Activated B cell treated with CpG ODN at 0.5 μM for 24 hours (primary cell): Measurements from ENCODE around the gene WASF3. TPM values are rescaled to one million over a fixed set of nuclear protein-coding genes. Genes with fewer than 3 reads are reported as not detected.

Source experiments
- ATAC-seq: fragments of 200-7000 bp; cut with Tn5 transposase; one replicate; pipeline ENCODE4 v1.10.0; 2021; ENCODE audit warnings: low read depth, mild to moderate bottlenecking, moderate library complexity
- CTCF ChIA-PET: fragments of 350-600 bp; sonication (Branson Sonifier 250); formaldehyde crosslinking; loops from one replicate; lab custom pipeline; 2021; ENCODE audit warnings: antibody characterized with exemption; lab: Charles Lee
- POLR2A ChIA-PET: fragments of 350-600 bp; sonication (Branson Sonifier 250); formaldehyde crosslinking; loops from one replicate; lab custom pipeline; 2021; ENCODE audit warnings: antibody characterized with exemption; lab: Charles Lee
- DNase-seq: peaks from one replicate; pipeline ENCODE4 v3.0.0; 2022
- H3K27ac Mint-ChIP-seq: one replicate; pipeline ENCODE4 v1.8.0; 2020; ENCODE audit warnings: mixed read lengths
- H3K27me3 Mint-ChIP-seq: one replicate; pipeline ENCODE4 v1.8.0; 2021; ENCODE audit warnings: mixed read lengths
- H3K36me3 Mint-ChIP-seq: one replicate; pipeline ENCODE4 v1.8.0; 2021; ENCODE audit warnings: low read depth, mixed read lengths
- H3K4me1 Mint-ChIP-seq: one replicate; pipeline ENCODE4 v1.8.0; 2021; ENCODE audit warnings: mixed read lengths
- H3K4me3 Mint-ChIP-seq: one replicate; pipeline ENCODE4 v1.8.0; 2020; ENCODE audit warnings: mild to moderate bottlenecking, mixed read lengths
- H3K9me3 Mint-ChIP-seq: one replicate; pipeline ENCODE4 v1.8.0; 2020; ENCODE audit warnings: mixed read lengths
- intact Hi-C: fragments of 100-400 bp; cut with micrococcal nuclease; formaldehyde crosslinking; loops from one replicate; pipeline ENCODE4 v1.15.1; 2024
- total RNA-seq: library from RNA; stranded (reverse); gene quantifications from 2 replicates; pipeline ENCODE4 v1.2.3, GENCODE V29; 2022
- TF ChIP-seq, protein P1 (sequence below): fragments of 200-600 bp; IDR thresholded peaks from one replicate; pipeline ENCODE4 v1.8.0; 2022; ENCODE audit warnings: antibody characterized with exemption, mild to moderate bottlenecking

Gene WASF3
- total RNA-seq, 1 donor from 2014 or later = 0.35 TPM

DNA sequence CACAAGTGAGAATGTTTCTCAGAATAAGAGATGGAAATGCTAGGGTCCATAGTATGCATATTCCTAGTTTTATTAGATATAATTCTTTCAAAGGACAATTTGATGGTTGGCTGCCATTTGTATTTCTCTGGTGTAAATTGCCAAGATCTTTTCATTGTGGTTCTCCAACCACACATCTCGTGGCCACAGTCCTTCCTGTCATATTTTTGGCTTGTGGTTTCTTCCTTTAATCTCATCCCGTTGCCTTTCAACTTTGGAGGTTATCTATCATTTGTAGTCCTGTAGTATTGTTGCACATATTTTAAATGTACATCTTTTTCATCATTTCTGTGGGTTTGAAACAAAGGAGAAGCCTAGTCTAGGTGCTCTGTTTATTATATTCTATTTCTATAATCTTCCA, 61.2 kb downstream of the WASF3 start:
- intact Hi-C loops = no loop called here
- TF ChIP-seq, protein P1, sequence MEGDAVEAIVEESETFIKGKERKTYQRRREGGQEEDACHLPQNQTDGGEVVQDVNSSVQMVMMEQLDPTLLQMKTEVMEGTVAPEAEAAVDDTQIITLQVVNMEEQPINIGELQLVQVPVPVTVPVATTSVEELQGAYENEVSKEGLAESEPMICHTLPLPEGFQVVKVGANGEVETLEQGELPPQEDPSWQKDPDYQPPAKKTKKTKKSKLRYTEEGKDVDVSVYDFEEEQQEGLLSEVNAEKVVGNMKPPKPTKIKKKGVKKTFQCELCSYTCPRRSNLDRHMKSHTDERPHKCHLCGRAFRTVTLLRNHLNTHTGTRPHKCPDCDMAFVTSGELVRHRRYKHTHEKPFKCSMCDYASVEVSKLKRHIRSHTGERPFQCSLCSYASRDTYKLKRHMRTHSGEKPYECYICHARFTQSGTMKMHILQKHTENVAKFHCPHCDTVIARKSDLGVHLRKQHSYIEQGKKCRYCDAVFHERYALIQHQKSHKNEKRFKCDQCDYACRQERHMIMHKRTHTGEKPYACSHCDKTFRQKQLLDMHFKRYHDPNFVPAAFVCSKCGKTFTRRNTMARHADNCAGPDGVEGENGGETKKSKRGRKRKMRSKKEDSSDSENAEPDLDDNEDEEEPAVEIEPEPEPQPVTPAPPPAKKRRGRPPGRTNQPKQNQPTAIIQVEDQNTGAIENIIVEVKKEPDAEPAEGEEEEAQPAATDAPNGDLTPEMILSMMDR = no peak
- no peak for DNase-seq
- Mint-ChIP-seq H3K4me3 (no peak overlapping the region), H3K4me1 (no peaks in the 10 kb centered on the region), H3K36me3 (no peaks in the 10 kb centered on the region), H3K27ac (no peak overlapping the region), H3K9me3 (peaks cover 3% of the 10 kb centered on the region), H3K27me3 (peaks cover 11% of the 10 kb centered on the region)
- POLR2A ChIA-PET = no interaction called here
- CTCF ChIA-PET = no interaction called here
- ATAC-seq = no peak

DNA sequence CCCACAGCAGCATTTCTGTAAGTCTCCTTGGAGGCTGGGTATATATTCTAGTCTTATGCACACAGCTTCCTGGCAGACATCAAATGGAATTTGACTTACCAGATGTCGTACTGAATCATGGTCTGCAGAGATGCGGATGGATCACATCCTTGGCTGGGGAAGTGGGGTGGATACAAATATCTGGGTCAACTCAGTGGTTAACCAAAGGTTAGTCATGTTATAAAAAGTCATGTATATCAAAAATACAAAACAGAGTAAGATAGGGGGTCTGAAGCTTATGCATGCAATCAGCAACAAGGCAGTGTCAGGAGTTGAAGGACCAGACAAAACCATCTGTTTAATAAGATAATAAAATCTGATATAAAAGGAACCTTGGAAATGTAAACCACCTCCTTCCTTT, 61.9 kb downstream of the WASF3 start:
- no peak for ATAC-seq
- TF ChIP-seq, protein P1 = no peak
- intact Hi-C loops = no loop called here
- H3K9me3 Mint-ChIP-seq = peaks cover 10% of the 10 kb centered on the region
- DNase-seq = no peak
- ChIA-PET POLR2A (no interaction called here), CTCF (no interaction called here)
- no peaks in the 10 kb centered on the region for H3K4me1 Mint-ChIP-seq
- no peaks in the 10 kb centered on the region for H3K36me3 Mint-ChIP-seq
- H3K4me3 Mint-ChIP-seq = no peak overlapping the region
- H3K27me3 Mint-ChIP-seq = peaks cover 11% of the 10 kb centered on the region
- H3K27ac Mint-ChIP-seq = no peak overlapping the region

DNA sequence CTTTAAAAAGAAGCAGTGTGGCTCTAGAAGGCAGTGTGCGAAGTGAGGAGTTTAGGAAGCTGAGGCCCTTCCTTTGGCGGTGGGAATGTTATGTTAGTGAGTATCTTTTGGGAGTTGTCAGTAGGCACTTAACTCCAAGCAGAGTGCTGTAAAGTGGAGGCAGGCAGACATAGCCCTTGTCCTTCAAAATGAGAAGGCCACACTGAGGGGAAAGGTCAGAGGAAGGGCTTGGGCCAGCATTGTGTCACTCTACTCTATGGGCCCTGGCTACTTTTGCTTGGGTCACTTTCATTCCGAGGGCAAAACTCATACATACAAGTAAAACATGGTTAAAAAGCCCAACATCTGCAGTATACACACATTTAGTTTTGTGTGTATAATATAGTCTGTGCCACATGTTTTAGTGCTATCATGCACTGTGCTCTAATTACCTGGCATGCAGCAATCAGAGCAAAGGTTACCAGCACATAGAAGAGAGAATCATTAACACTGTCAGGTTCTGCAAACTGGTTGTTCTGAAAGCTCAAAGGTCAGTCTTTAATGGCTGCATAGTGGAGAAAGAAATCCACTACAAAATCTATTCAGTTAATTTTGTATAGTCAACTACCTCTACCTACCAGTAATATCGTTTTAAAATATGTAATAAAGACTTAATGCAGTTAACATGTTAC, 64.4 kb downstream of the WASF3 start:
- Mint-ChIP-seq H3K9me3 (peaks cover 21% of the 10 kb centered on the region), H3K4me3 (no peak overlapping the region), H3K27me3 (peaks cover 11% of the 10 kb centered on the region), H3K4me1 (no peaks in the 10 kb centered on the region), H3K27ac (no peak overlapping the region), H3K36me3 (no peaks in the 10 kb centered on the region)
- ChIA-PET CTCF (no interaction called here), POLR2A (interaction anchor here (0.6 kb wide), 1 partner anchor 11 kb away, joined by 6 read pairs; no protein-coding TSS in a partner anchor)
- ATAC-seq = no peak
- intact Hi-C loops = no loop called here
- TF ChIP-seq, protein P1 = no peak
- DNase-seq = no peak

DNA sequence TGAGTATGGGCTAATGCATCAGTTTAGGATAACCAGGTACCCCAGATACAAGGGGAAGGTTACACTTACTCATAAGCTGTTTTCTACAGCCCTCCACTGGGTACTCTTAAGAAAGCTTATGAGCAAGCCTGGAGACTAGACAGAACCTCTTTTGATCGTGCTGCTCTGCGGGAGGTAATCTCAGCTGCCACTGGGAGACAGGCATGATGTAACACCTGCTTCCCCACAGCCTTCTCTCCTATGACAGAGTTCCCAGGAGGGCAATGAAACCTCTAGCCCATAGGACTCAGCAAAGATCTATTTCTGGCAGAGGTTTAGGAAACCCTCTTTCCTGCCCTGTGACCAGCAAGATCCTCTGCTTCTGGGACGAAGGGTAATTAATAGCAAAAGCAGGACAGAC, 65.6 kb downstream of the WASF3 start:
- ATAC-seq = no peak
- no peak overlapping the region for H3K4me3 Mint-ChIP-seq
- TF ChIP-seq, protein P1 = no peak
- H3K4me1 Mint-ChIP-seq = no peaks in the 10 kb centered on the region
- H3K27ac Mint-ChIP-seq = no peak overlapping the region
- ChIA-PET CTCF (no interaction called here), POLR2A (no interaction called here)
- no peak for DNase-seq
- H3K27me3 Mint-ChIP-seq = peaks cover 7% of the 10 kb centered on the region
- no peaks in the 10 kb centered on the region for H3K36me3 Mint-ChIP-seq
- intact Hi-C loops = no loop called here
- peaks cover 21% of the 10 kb centered on the region for H3K9me3 Mint-ChIP-seq

DNA sequence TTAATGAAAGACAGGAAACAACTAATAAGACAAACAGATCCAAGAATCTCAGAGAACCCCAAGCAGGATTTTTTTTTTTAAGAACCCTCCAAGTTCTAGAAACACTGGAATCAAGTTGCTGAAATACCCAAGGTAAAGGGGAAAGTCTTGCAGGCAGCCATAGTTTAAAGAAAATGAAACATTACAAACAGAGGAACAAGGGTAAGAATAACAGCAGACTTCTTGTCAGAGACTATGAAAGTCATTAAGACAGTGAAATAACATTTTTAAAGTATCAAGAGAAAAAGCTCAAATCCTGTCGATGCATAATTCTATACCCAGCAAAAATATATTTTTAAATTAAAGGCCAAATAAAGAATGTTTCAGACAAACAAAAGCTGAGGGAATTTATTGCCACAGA, 67.1 kb downstream of the WASF3 start:
- no peak overlapping the region for H3K4me3 Mint-ChIP-seq
- H3K36me3 Mint-ChIP-seq = no peaks in the 10 kb centered on the region
- no peak for ATAC-seq
- POLR2A ChIA-PET = no interaction called here
- H3K27me3 Mint-ChIP-seq = peaks cover 4% of the 10 kb centered on the region
- DNase-seq = no peak
- H3K4me1 Mint-ChIP-seq = no peaks in the 10 kb centered on the region
- no peak overlapping the region for H3K27ac Mint-ChIP-seq
- CTCF ChIA-PET = no interaction called here
- TF ChIP-seq, protein P1 = no peak
- intact Hi-C loops = no loop called here
- peaks cover 21% of the 10 kb centered on the region for H3K9me3 Mint-ChIP-seq
